ENCODE results near the gene DGKD. TPM values are rescaled to one million over a fixed set of nuclear protein-coding genes. Genes with fewer than 3 reads are reported as not detected.

DGKD gene
- total and polyA plus RNA-seq, 2 donors (not counting 1 experiment from before 2014, with no cell fraction given): 224 to 396 TPM

DNA sequence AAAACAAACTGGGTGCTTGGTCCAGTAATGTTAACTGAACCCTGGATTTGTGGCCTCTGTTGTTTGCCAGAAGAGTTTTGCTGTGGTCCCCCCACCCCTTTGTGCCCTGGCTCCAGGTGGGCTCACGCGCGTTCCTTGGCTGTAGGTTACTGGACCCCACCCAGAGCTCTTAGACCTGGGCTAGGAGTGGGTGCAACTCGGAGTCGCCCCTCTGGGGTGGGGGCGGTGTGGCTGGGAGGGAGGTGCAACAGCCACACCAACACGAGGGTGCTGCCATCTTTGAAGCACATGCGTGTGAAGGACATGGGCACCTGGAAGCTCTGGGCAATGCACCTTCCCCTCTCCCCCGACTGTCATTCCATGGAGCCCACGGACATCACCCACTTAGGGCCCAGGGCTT lies 119.6 kb downstream of the DGKD start:
- Histone ChIP-seq H3K27ac (ENCODE audit: low read length in 2 of 2) (no peak overlapping the region), H3K36me3 (replicated peaks in 1 of 2; ENCODE audit: control extremely low read depth in 1 of 2, control insufficient read depth in 1 of 2, extremely low read depth in 1 of 2, insufficient read depth in 2 of 2, low read length in 1 of 2) (peaks cover 0 to 58% of the 10 kb centered on the region in 2 experiments), H3K27me3 (replicated peaks in 1 of 4; ENCODE audit: control extremely low read depth in 1 of 4, control insufficient read depth in 3 of 4, insufficient read depth in 4 of 4, low read length in 3 of 4) (no peaks in the 10 kb centered on the region), H3K4me2 (replicated peaks; ENCODE audit: low read depth, low read length, poor library complexity, severe bottlenecking) (no peak overlapping the region), H4K20me1 (ENCODE audit: control insufficient read depth, insufficient read depth, low read length, poor library complexity, severe bottlenecking) (peaks cover 28% of the 10 kb centered on the region), H3K9me3 (ENCODE audit: control extremely low read depth in 1 of 3, control insufficient read depth in 2 of 3, insufficient read depth in 1 of 3, low read length in 2 of 3) (peaks cover 0 to 20% (median 0%) of the 10 kb centered on the region in 3 donors), H3K4me1 (ENCODE audit: control insufficient read depth in 2 of 2, insufficient read depth in 2 of 2, low read length in 2 of 2) (no peaks in the 10 kb centered on the region), H3K79me2 (ENCODE audit: control insufficient read depth, insufficient read depth, low read length) (no peaks in the 10 kb centered on the region), H2AFZ (ENCODE audit: insufficient read depth, low read depth, low read length, poor library complexity, severe bottlenecking) (no peak overlapping the region), H3K9ac (ENCODE audit: low read length) (no peak overlapping the region), H3K4me3 (ENCODE audit: control extremely low read depth in 1 of 5, extremely low read depth in 1 of 5, insufficient read depth in 1 of 5, low read depth in 2 of 5, low read length in 4 of 5) (no peak overlapping the region)
- Mint-ChIP-seq H3K4me1 (no peaks in the 10 kb centered on the region), H3K9me3 (ENCODE audit: insufficient read depth) (peaks cover 3% of the 10 kb centered on the region), H3K27me3 (no peaks in the 10 kb centered on the region), H3K27ac (peak overlapping the region; percentile 15), H3K4me3 (no peak overlapping the region)
- DNase-seq (no peak), ATAC-seq (ENCODE audit: low read depth) (no peak)
- intact Hi-C loops (cut with micrococcal nuclease): no loop called here
- 100% methylated on average over 9 of the region's 10 CpGs for WGBS (ENCODE audit: insufficient coverage)
- TF ChIP-seq, protein P1, sequence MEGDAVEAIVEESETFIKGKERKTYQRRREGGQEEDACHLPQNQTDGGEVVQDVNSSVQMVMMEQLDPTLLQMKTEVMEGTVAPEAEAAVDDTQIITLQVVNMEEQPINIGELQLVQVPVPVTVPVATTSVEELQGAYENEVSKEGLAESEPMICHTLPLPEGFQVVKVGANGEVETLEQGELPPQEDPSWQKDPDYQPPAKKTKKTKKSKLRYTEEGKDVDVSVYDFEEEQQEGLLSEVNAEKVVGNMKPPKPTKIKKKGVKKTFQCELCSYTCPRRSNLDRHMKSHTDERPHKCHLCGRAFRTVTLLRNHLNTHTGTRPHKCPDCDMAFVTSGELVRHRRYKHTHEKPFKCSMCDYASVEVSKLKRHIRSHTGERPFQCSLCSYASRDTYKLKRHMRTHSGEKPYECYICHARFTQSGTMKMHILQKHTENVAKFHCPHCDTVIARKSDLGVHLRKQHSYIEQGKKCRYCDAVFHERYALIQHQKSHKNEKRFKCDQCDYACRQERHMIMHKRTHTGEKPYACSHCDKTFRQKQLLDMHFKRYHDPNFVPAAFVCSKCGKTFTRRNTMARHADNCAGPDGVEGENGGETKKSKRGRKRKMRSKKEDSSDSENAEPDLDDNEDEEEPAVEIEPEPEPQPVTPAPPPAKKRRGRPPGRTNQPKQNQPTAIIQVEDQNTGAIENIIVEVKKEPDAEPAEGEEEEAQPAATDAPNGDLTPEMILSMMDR (IDR thresholded peaks at IDR 0.05): no peak
- TF ChIP-seq EZH2 (IDR thresholded peaks at IDR 0.05; ENCODE audit: borderline replicate concordance, insufficient read depth, low read depth, low read length, poor library complexity, severe bottlenecking): no peak
- POLR2A ChIA-PET: no interaction called here
- CTCF ChIA-PET: no interaction called here

DNA sequence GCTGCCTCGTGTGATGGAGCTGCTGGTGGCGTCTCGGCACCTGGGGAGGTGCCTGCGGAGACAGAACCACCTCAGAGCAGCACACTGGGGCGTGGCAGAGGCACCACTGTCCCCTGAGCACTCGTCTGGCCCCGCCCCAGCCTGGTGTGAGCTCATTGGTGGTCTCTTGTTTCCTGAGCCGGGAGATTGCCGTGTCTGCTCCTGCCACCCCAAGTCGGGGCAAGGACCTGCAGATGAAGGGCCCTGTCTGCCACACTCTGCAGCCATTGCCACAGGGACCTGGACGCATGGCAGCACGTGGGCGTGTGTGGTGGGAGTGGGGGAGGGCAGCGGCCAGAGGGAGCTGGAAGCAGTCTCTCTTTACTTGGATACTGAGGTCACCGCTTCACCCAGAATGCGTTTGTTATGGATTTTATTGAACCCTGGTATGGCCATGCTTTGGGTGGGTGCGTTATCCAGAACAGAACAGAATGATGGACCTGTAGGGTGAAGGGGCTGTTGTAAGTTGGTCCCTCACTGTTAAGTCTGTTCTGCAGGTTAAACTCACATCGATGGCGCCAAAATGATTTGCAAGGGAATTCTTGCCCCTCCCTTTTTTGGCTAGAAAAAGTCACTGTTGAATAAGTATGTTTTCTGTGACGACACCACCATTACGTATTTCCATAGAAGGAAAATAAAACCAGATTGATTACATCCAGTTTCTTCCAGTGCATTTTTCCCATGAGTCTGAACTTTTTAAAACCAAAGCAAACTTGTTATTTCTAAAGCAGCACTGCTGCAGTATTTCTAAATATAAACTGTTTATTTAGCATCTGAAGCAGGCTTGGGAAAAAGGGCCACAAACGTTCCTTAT lies 120.2 kb downstream of the DGKD start:
- ChIA-PET POLR2A (no interaction called here), CTCF (no interaction called here)
- H3K4me3 Mint-ChIP-seq: no peak overlapping the region
- H3K9me3 Mint-ChIP-seq (ENCODE audit: insufficient read depth): peaks cover 3% of the 10 kb centered on the region
- no peaks in the 10 kb centered on the region for H3K4me1 ChIP-seq (ENCODE audit: control insufficient read depth in 2 of 2, insufficient read depth in 2 of 2, low read length in 2 of 2)
- no peak overlapping the region for H3K4me3 ChIP-seq (ENCODE audit: control extremely low read depth in 1 of 5, extremely low read depth in 1 of 5, insufficient read depth in 1 of 5, low read depth in 2 of 5, low read length in 4 of 5)
- H2AFZ ChIP-seq (ENCODE audit: insufficient read depth, low read depth, low read length, poor library complexity, severe bottlenecking): no peak overlapping the region
- H3K27ac Mint-ChIP-seq: peak overlapping the region; percentile 15
- peaks cover 25% of the 10 kb centered on the region for H4K20me1 ChIP-seq (ENCODE audit: control insufficient read depth, insufficient read depth, low read length, poor library complexity, severe bottlenecking)
- H3K79me2 ChIP-seq (ENCODE audit: control insufficient read depth, insufficient read depth, low read length): no peaks in the 10 kb centered on the region
- H3K9me3 ChIP-seq (ENCODE audit: control extremely low read depth in 1 of 3, control insufficient read depth in 2 of 3, insufficient read depth in 1 of 3, low read length in 2 of 3): peaks cover 0 to 20% (median 0%) of the 10 kb centered on the region in 3 donors
- no peaks in the 10 kb centered on the region for H3K27me3 ChIP-seq (replicated peaks in 1 of 4; ENCODE audit: control extremely low read depth in 1 of 4, control insufficient read depth in 3 of 4, insufficient read depth in 4 of 4, low read length in 3 of 4)
- DNase-seq (no peak), ATAC-seq (ENCODE audit: low read depth) (no peak)
- intact Hi-C loops (cut with micrococcal nuclease): no loop called here
- no peaks in the 10 kb centered on the region for H3K4me1 Mint-ChIP-seq
- 94% methylated on average over 18 of the region's 22 CpGs for WGBS (ENCODE audit: insufficient coverage)
- H3K9ac ChIP-seq (ENCODE audit: low read length): no peak overlapping the region
- no peaks in the 10 kb centered on the region for H3K27me3 Mint-ChIP-seq
- H3K36me3 ChIP-seq (replicated peaks in 1 of 2; ENCODE audit: control extremely low read depth in 1 of 2, control insufficient read depth in 1 of 2, extremely low read depth in 1 of 2, insufficient read depth in 2 of 2, low read length in 1 of 2): peaks cover 0 to 53% of the 10 kb centered on the region in 2 experiments
- peak overlapping the region in 1 of 2 donors; percentile 9 for H3K27ac ChIP-seq (ENCODE audit: low read length in 2 of 2)
- TF ChIP-seq EZH2 (IDR thresholded peaks at IDR 0.05; ENCODE audit: borderline replicate concordance, insufficient read depth, low read depth, low read length, poor library complexity, severe bottlenecking): no peak
- TF ChIP-seq, protein P1 (IDR thresholded peaks at IDR 0.05): no peak
- H3K4me2 ChIP-seq (replicated peaks; ENCODE audit: low read depth, low read length, poor library complexity, severe bottlenecking): no peak overlapping the region
